HepG2 (cell line): ENCODE data around the gene FBXL20. TPM values are rescaled to one million over a fixed set of nuclear protein-coding genes. Genes with fewer than 3 reads are reported as not detected.
A peak's percentile ranks its signal among the peaks of the same experiment; 100 is the strongest.

ENCODE experiments used
- ARHGAP35 ChIP-seq: sonication (generic); formaldehyde crosslinking; IDR thresholded peaks from 2 replicates; pipeline ENCODE4 v1.9.0; 2022; ENCODE audit warnings: mild to moderate bottlenecking, inconsistent platforms, moderate library complexity, missing genetic modification reagents, borderline replicate concordance
- BHLHE40 ChIP-seq: IDR thresholded peaks from 2 replicates; pipeline ENCODE4 v1.6.1; 2011; ENCODE audit warnings: low read length, improper control_type of control experiment
- FOXC1 ChIP-seq: sonication (generic); formaldehyde crosslinking; IDR thresholded peaks from 2 replicates; pipeline ENCODE4 v1.8.0; 2022; ENCODE audit warnings: mild to moderate bottlenecking, missing genetic modification reagents, borderline replicate concordance
- GLI4 ChIP-seq: sonication (generic); formaldehyde crosslinking; IDR thresholded peaks from 2 replicates; pipeline ENCODE4 v1.5.1; 2020; ENCODE audit warnings: missing genetic modification reagents, mild to moderate bottlenecking, moderate library complexity, borderline replicate concordance
- HHEX ChIP-seq: IDR thresholded peaks from 2 replicates; pipeline ENCODE4 v1.6.1; 2016; ENCODE audit warnings: control low read depth
- KDM3A ChIP-seq: IDR thresholded peaks from 2 replicates; pipeline ENCODE4 v1.6.1; 2018; ENCODE audit warnings: low read depth, missing compliant biosample characterization
- KDM5B ChIP-seq: sonication (generic); formaldehyde crosslinking; IDR thresholded peaks from 2 replicates; pipeline ENCODE4 v1.4.0; 2020; ENCODE audit warnings: missing genetic modification reagents, mild to moderate bottlenecking, borderline replicate concordance
- LRRFIP1 ChIP-seq: sonication (generic); formaldehyde crosslinking; conservative IDR thresholded peaks from 2 replicates; pipeline ENCODE4 v1.4.0; 2020; ENCODE audit warnings: missing genetic modification reagents
- NAIF1 ChIP-seq: sonication (generic); formaldehyde crosslinking; IDR thresholded peaks from 2 replicates; pipeline ENCODE4 v1.5.0; 2020; ENCODE audit warnings: mild to moderate bottlenecking, missing genetic modification reagents, borderline replicate concordance
- NFE2L1 ChIP-seq: sonication (generic); formaldehyde crosslinking; IDR thresholded peaks from 2 replicates; pipeline ENCODE4 v1.4.0; 2020; ENCODE audit warnings: missing genetic modification reagents, mild to moderate bottlenecking, borderline replicate concordance
- NR1H2 ChIP-seq: sonication (generic); formaldehyde crosslinking; IDR thresholded peaks from 2 replicates; pipeline ENCODE4 v1.8.1; 2022; ENCODE audit warnings: low read depth, missing genetic modification reagents, borderline replicate concordance
- PATZ1 ChIP-seq: sonication (generic); formaldehyde crosslinking; IDR thresholded peaks from 2 replicates; pipeline ENCODE4 v1.4.0; 2020; ENCODE audit warnings: missing genetic modification reagents
- PCBP1 ChIP-seq: fragments of 200-400 bp; formaldehyde crosslinking; IDR thresholded peaks from 2 replicates; pipeline ENCODE4 v1.6.1; 2017; ENCODE audit warnings: mild to moderate bottlenecking, low read depth, low read length, borderline replicate concordance
- SIN3B ChIP-seq: fragments of 150-350 bp; IDR thresholded peaks from 2 replicates; pipeline ENCODE4 v1.6.1; 2014; ENCODE audit warnings: low read length
- ZBTB20 ChIP-seq: sonication (generic); formaldehyde crosslinking; IDR thresholded peaks from 2 replicates; pipeline ENCODE4 v1.8.1; 2023; ENCODE audit warnings: missing genetic modification reagents, low read depth, mild to moderate bottlenecking, borderline replicate concordance
- ZNF18 ChIP-seq: sonication (generic); formaldehyde crosslinking; IDR thresholded peaks from 2 replicates; pipeline ENCODE4 v1.8.0; 2022; ENCODE audit warnings: mild to moderate bottlenecking, missing genetic modification reagents; ENCODE audit not compliant: insufficient replicate concordance
- ZNF354B ChIP-seq: sonication (generic); formaldehyde crosslinking; IDR thresholded peaks from 2 replicates; pipeline ENCODE4 v1.8.0; 2022; ENCODE audit warnings: mild to moderate bottlenecking, missing genetic modification reagents
- ZNF430 ChIP-seq: sonication (generic); formaldehyde crosslinking; IDR thresholded peaks from 2 replicates; pipeline ENCODE4 v1.9.0; 2021; ENCODE audit warnings: mild to moderate bottlenecking, missing genetic modification reagents
- ZNF607 ChIP-seq: sonication (generic); formaldehyde crosslinking; IDR thresholded peaks from 2 replicates; pipeline ENCODE4 v1.5.1; 2020; ENCODE audit warnings: missing genetic modification reagents, mild to moderate bottlenecking, borderline replicate concordance
- ZNF737 ChIP-seq: sonication (generic); formaldehyde crosslinking; IDR thresholded peaks from 2 replicates; pipeline ENCODE4 v1.5.0; 2020; ENCODE audit warnings: missing genetic modification reagents, mild to moderate bottlenecking, borderline replicate concordance
- ZNF768 ChIP-seq: sonication (generic); formaldehyde crosslinking; IDR thresholded peaks from 2 replicates; pipeline ENCODE4 v1.4.0; 2020; ENCODE audit warnings: missing genetic modification reagents
- polyA plus RNA-seq, 8 experiments: library from polyadenylated mRNA; depleted of rRNA in 3 of 8; stranded (reverse) in 7 of 8; unstranded in 1 of 8; fragments of >200 nt; fragmentation: Illumina TruSeq in 4 of 8; extraction: Trizol in 4 of 8; gene quantifications; 2 replicates each; pipeline versions ENCODE4 v1.2.1 to v1.2.3, GENCODE V29; 2011 to 2016; ENCODE audit warnings: low read depth in 4 of 8, missing spikeins in 1 of 8, mixed read lengths in 1 of 8; ENCODE audit not compliant: insufficient read depth in 1 of 8
- total RNA-seq, 5 experiments: library from RNA; depleted of rRNA; stranded (reverse); fragments of >200 nt; fragmentation: Illumina TruSeq; extraction: Trizol; gene quantifications; 2 replicates each; pipeline ENCODE4 v1.2.3, GENCODE V29; 2016; ENCODE audit warnings: low read depth in 1 of 5

The FBXL20 gene
- total and polyA plus RNA-seq, 2 of the 13 experiments (the other 11 are each of a cell fraction or from before 2014, with no cell fraction given), result 10.2 to 10.3 TPM

GRCh38 chr17:39244016-39244599 lies 157.3 kb downstream of the FBXL20 start (continued):
- TF ChIP-seq ZNF768 (peak; percentile 31; the same call in 1 of the 2 replicates), ZBTB20 (CRISPR knock-in tag) (peak; percentile 55; the same call in 1 of the 2 replicates), SIN3B (no peak), NR1H2 (CRISPR knock-in tag) (no peak), NAIF1 (no peak), PCBP1 (no peak), KDM5B (0 out of 2 replicates have a peak, but pooled peaks have one; percentile 12), GLI4 (CRISPR knock-in tag) (0 out of 2 replicates have a peak, but pooled peaks have one; percentile 23), KDM3A (CRISPR knock-in tag) (no peak), FOXC1 (CRISPR knock-in tag) (peak; percentile 52; the same call in 1 of the 2 replicates), LRRFIP1 (CRISPR knock-in tag) (no peak), ARHGAP35 (CRISPR knock-in tag) (0 out of 2 replicates have a peak, but pooled peaks have one; percentile 13), BHLHE40 (no peak), ZNF607 (CRISPR knock-in tag) (peak; percentile 8; the same call in 1 of the 2 replicates), ZNF354B (CRISPR knock-in tag) (no peak), ZNF430 (CRISPR knock-in tag) (no peak), NFE2L1 (no peak), PATZ1 (no peak), HHEX (CRISPR knock-in tag) (0 out of 2 replicates have a peak, but pooled peaks have one; percentile 9), ZNF737 (0 out of 2 replicates have a peak, but pooled peaks have one; percentile 64), ZNF18 (CRISPR knock-in tag) (no peak)
